Stimulated activated effector memory CD8-positive, alpha-beta T cell treated with anti-CD3 and anti-CD28 coated beads, Interleukin-12 subunit alpha, Interleukin-12 subunit beta, amount 100 ng/mL, for 72 hours (primary cell): ENCODE data around the gene DENND4A.
A peak's percentile ranks its signal among the peaks of the same experiment; 100 is the strongest.

Experiments used
- ATAC-seq: fragments of 150-1000 bp; cut with Tn5 transposase; 2 replicates; pipeline ENCODE4 v1.10.0; 2021
- DNase-seq, 2 donors: peaks; one replicate each; pipeline ENCODE4 v3.0.0; 2021 to 2022; ENCODE audit warnings: low spot score in 2 of 2
- H3K27ac Mint-ChIP-seq: one replicate; pipeline ENCODE4 v1.8.0; 2022; ENCODE audit warnings: mild to moderate bottlenecking, mixed read lengths
- H3K36me3 Mint-ChIP-seq: one replicate; pipeline ENCODE4 v1.8.0; 2022; ENCODE audit warnings: mild to moderate bottlenecking, mixed read lengths
- H3K4me1 Mint-ChIP-seq: one replicate; pipeline ENCODE4 v1.8.0; 2022; ENCODE audit warnings: mixed read lengths
- H3K4me3 Mint-ChIP-seq: one replicate; pipeline ENCODE4 v1.8.0; 2022; ENCODE audit warnings: mild to moderate bottlenecking, mixed read lengths
- H3K9me3 Mint-ChIP-seq: one replicate; pipeline ENCODE4 v1.8.0; 2022; ENCODE audit warnings: mixed read lengths

The DENND4A gene

GRCh38 chr15:65792138-65792987, at the start of gene DENND4A:
Gene DENND4A, minus strand, starts transcription at chr15:65792293. Its CDS starts 35,843 bp downstream, at chr15:65756450.
- DNase-seq = peak; percentile 96 to 99
- Mint-ChIP-seq H3K36me3 (peaks cover 37% of the 10 kb centered on the region), H3K9me3 (no peaks in the 10 kb centered on the region), H3K27ac (peak within 1 kb of the TSS; percentile 99), H3K4me3 (peak within 1 kb of the TSS; percentile 91), H3K4me1 (peaks cover 60% of the 10 kb centered on the region)
- ATAC-seq = peak; percentile 87

- Mint-ChIP-seq H3K4me3 (no peak overlapping the region), H3K9me3 (no peaks in the 10 kb centered on the region), H3K36me3 (no peaks in the 10 kb centered on the region), H3K4me1 (no peaks in the 10 kb centered on the region), H3K27ac (no peak overlapping the region)
- ATAC-seq (no peak), DNase-seq (no peak)
Measured at GRCh38 chr15:65841121-65841930, 49.2 kb upstream of the DENND4A start.

GRCh38 chr15:65839985-65840384, 47.9 kb upstream of the DENND4A start:
- ATAC-seq (no peak), DNase-seq (no peak)
- no peaks in the 10 kb centered on the region for H3K4me1 Mint-ChIP-seq
- H3K9me3 Mint-ChIP-seq = no peaks in the 10 kb centered on the region
- no peak overlapping the region for H3K4me3 Mint-ChIP-seq
- H3K36me3 Mint-ChIP-seq = no peaks in the 10 kb centered on the region
- H3K27ac Mint-ChIP-seq = no peak overlapping the region

- no peak for ATAC-seq
- no peaks in the 10 kb centered on the region for H3K36me3 Mint-ChIP-seq
Measured at GRCh38 chr15:65839354-65839901, 47.3 kb upstream of the DENND4A start.

GRCh38 chr15:65837301-65838294, 45.5 kb upstream of the DENND4A start:
- Mint-ChIP-seq H3K9me3 (no peaks in the 10 kb centered on the region), H3K4me1 (peaks cover 16% of the 10 kb centered on the region), H3K36me3 (no peaks in the 10 kb centered on the region), H3K27ac (peak overlapping the region; percentile 8), H3K4me3 (no peak overlapping the region)
- ATAC-seq (no peak), DNase-seq (no peak)

More at GRCh38 chr15:65839354-65839901, 47.3 kb upstream of the DENND4A start:
- no peak for DNase-seq
- Mint-ChIP-seq H3K27ac (no peak overlapping the region), H3K9me3 (no peaks in the 10 kb centered on the region), H3K4me1 (no peaks in the 10 kb centered on the region), H3K4me3 (no peak overlapping the region)

GRCh38 chr15:65836665-65837064, 44.6 kb upstream of the DENND4A start:
- H3K27ac Mint-ChIP-seq = peak overlapping the region; percentile 8
- peaks cover 22% of the 10 kb centered on the region for H3K4me1 Mint-ChIP-seq
- no peak overlapping the region for H3K4me3 Mint-ChIP-seq
- DNase-seq = no peak
- no peaks in the 10 kb centered on the region for H3K36me3 Mint-ChIP-seq
- H3K9me3 Mint-ChIP-seq = no peaks in the 10 kb centered on the region
- ATAC-seq = no peak

GRCh38 chr15:65835447-65835846, 43.4 kb upstream of the DENND4A start:
- DNase-seq (no peak), ATAC-seq (no peak)
- Mint-ChIP-seq H3K4me3 (no peak overlapping the region), H3K9me3 (no peaks in the 10 kb centered on the region), H3K36me3 (no peaks in the 10 kb centered on the region), H3K4me1 (peaks cover 25% of the 10 kb centered on the region), H3K27ac (no peak overlapping the region)

- ATAC-seq (no peak), DNase-seq (no peak)
- H3K4me1 Mint-ChIP-seq = peaks cover 25% of the 10 kb centered on the region
- H3K36me3 Mint-ChIP-seq = no peaks in the 10 kb centered on the region
- no peaks in the 10 kb centered on the region for H3K9me3 Mint-ChIP-seq
- no peak overlapping the region for H3K27ac Mint-ChIP-seq
- no peak overlapping the region for H3K4me3 Mint-ChIP-seq
Measured at GRCh38 chr15:65834603-65835282, 42.6 kb upstream of the DENND4A start.

GRCh38 chr15:65833501-65834205, 41.6 kb upstream of the DENND4A start:
- peak; percentile 79 for ATAC-seq
- Mint-ChIP-seq H3K4me3 (peak overlapping the region; percentile 66), H3K4me1 (peaks cover 33% of the 10 kb centered on the region), H3K9me3 (no peaks in the 10 kb centered on the region), H3K27ac (peak overlapping the region; percentile 91), H3K36me3 (no peaks in the 10 kb centered on the region)
- DNase-seq = no peak

- Mint-ChIP-seq H3K27ac (peak overlapping the region; percentile 91), H3K36me3 (no peaks in the 10 kb centered on the region), H3K4me1 (peaks cover 41% of the 10 kb centered on the region), H3K4me3 (peak overlapping the region; percentile 66), H3K9me3 (no peaks in the 10 kb centered on the region)
- DNase-seq (peak in 1 of 2 donors; percentile 76), ATAC-seq (peak; percentile 77)
Measured at GRCh38 chr15:65832549-65833364, 40.7 kb upstream of the DENND4A start.

GRCh38 chr15:65829130-65829764, 37.2 kb upstream of the DENND4A start:
- ATAC-seq (peak; percentile 47), DNase-seq (no peak)
- Mint-ChIP-seq H3K27ac (peak overlapping the region; percentile 90), H3K4me1 (peaks cover 50% of the 10 kb centered on the region), H3K36me3 (no peaks in the 10 kb centered on the region), H3K9me3 (no peaks in the 10 kb centered on the region), H3K4me3 (peak overlapping the region; percentile 37)

GRCh38 chr15:65828585-65828984, 36.5 kb upstream of the DENND4A start:
- H3K4me1 Mint-ChIP-seq = peaks cover 44% of the 10 kb centered on the region
- H3K9me3 Mint-ChIP-seq = no peaks in the 10 kb centered on the region
- H3K27ac Mint-ChIP-seq = peak overlapping the region; percentile 90
- peak overlapping the region; percentile 37 for H3K4me3 Mint-ChIP-seq
- ATAC-seq (peak; percentile 84), DNase-seq (no peak)
- no peaks in the 10 kb centered on the region for H3K36me3 Mint-ChIP-seq
